ENCODE results near the gene PRDM4.

The PRDM4 gene

DNA sequence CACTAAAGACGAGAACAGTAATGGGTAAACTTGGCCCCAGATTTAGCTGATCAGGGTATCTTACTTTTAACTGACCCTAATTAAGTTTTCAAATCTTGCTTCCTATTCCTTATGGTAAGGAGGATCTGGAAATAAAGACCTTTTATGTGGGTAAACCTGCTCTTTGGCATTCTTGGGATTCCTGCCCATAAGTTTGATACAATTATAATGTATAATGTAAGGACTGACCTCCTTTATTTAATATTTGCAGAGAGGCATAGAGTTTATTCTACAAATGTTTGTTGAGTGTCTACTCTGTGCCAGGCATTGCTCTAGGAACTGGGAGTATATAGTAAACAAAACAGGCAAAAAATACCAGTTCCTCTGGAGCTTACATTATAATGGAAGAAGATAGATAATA lies 4.4 kb upstream of the PRDM4 start:
- no peak for DNase-seq (ENCODE audit: insufficient read length)
- TF ChIP-seq POLR2AphosphoS5 (IDR thresholded peaks at IDR 0.05; ENCODE audit: low read depth, low read length) (no peak), TAF1 (IDR thresholded peaks at IDR 0.05; ENCODE audit: borderline replicate concordance, low read depth, low read length) (no peak), POLR2A (IDR thresholded peaks at IDR 0.05; ENCODE audit: low read depth, low read length) (no peak)
- no peak for FAIRE-seq

- FAIRE-seq (no peak), DNase-seq (ENCODE audit: insufficient read length) (no peak)
- TF ChIP-seq POLR2AphosphoS5 (IDR thresholded peaks at IDR 0.05; ENCODE audit: low read depth, low read length) = no peak
- no peak for TF ChIP-seq TAF1 (IDR thresholded peaks at IDR 0.05; ENCODE audit: borderline replicate concordance, low read depth, low read length)
- TF ChIP-seq POLR2A (IDR thresholded peaks at IDR 0.05; ENCODE audit: low read depth, low read length) = no peak
Measured at GRCh38 chr12:107764626-107765025, 3.7 kb upstream of the PRDM4 start.

- DNase-seq (ENCODE audit: insufficient read length) (no peak), FAIRE-seq (no peak)
- TF ChIP-seq TAF1 (IDR thresholded peaks at IDR 0.05; ENCODE audit: borderline replicate concordance, low read depth, low read length) (no peak), POLR2AphosphoS5 (IDR thresholded peaks at IDR 0.05; ENCODE audit: low read depth, low read length) (no peak), POLR2A (IDR thresholded peaks at IDR 0.05; ENCODE audit: low read depth, low read length) (no peak)
Measured at GRCh38 chr12:107762874-107763273, 1.9 kb upstream of the PRDM4 start.

- DNase-seq (ENCODE audit: insufficient read length) (no peak), FAIRE-seq (no peak)
- TF ChIP-seq TAF1 (IDR thresholded peaks at IDR 0.05; ENCODE audit: borderline replicate concordance, low read depth, low read length) (no peak), POLR2A (IDR thresholded peaks at IDR 0.05; ENCODE audit: low read depth, low read length) (no peak), POLR2AphosphoS5 (IDR thresholded peaks at IDR 0.05; ENCODE audit: low read depth, low read length) (no peak)
Measured at GRCh38 chr12:107761502-107761904, 566 bp upstream of the PRDM4 start.

- FAIRE-seq (peak; percentile 58), DNase-seq (ENCODE audit: insufficient read length) (no peak)
- no peak for TF ChIP-seq POLR2A (IDR thresholded peaks at IDR 0.05; ENCODE audit: low read depth, low read length)
- no peak for TF ChIP-seq TAF1 (IDR thresholded peaks at IDR 0.05; ENCODE audit: borderline replicate concordance, low read depth, low read length)
- no peak for TF ChIP-seq POLR2AphosphoS5 (IDR thresholded peaks at IDR 0.05; ENCODE audit: low read depth, low read length)
Measured at GRCh38 chr12:107760207-107760808, 629 bp downstream of the PRDM4 start.

GRCh38 chr12:107759410-107759809 lies 1.5 kb downstream of the PRDM4 start:
- no peak for FAIRE-seq
- TF ChIP-seq POLR2AphosphoS5 (IDR thresholded peaks at IDR 0.05; ENCODE audit: low read depth, low read length) (no peak), POLR2A (IDR thresholded peaks at IDR 0.05; ENCODE audit: low read depth, low read length) (no peak), TAF1 (IDR thresholded peaks at IDR 0.05; ENCODE audit: borderline replicate concordance, low read depth, low read length) (no peak)
- DNase-seq (ENCODE audit: insufficient read length) = no peak

DNA sequence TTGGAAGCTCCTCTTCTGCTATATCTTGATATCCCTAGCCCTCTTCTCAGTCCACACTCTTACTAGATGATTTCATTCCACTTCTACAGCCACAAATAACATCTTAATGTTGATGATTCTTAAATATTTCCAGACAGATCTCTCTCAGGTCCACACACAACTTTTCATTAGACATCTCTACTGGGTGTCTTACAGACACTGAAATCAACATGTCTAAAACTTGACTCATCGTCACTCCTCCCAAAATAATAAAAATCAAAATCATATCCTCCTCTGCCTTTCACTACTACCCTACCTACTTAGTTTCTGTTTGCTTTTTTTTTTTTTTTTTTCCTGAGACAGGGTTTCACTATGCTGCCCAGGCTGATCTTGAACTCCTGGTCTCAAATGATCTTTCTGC lies 11.9 kb downstream of the PRDM4 start:
- FAIRE-seq (no peak), DNase-seq (ENCODE audit: insufficient read length) (no peak)
- TF ChIP-seq POLR2AphosphoS5 (IDR thresholded peaks at IDR 0.05; ENCODE audit: low read depth, low read length) (no peak), TAF1 (IDR thresholded peaks at IDR 0.05; ENCODE audit: borderline replicate concordance, low read depth, low read length) (no peak), POLR2A (IDR thresholded peaks at IDR 0.05; ENCODE audit: low read depth, low read length) (no peak)

DNA sequence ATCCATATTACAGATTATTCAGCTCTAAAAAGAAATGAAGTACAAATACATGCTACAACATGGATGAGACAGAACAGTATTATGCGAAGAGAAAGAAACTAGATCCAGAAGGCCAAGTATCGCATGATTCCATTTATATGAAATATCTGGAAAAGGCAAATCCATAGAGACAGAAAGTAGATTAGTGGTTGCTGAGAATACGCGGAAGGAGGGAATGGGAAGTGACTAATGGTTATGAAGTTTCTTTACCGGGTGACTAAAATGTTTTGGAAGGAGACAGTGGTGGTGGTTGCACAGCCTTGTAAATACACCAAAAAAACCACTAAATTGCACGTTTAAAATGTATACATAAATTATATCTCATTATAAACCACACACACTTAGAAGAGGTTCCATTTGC lies 12.5 kb downstream of the PRDM4 start:
- no peak for DNase-seq (ENCODE audit: insufficient read length)
- no peak for FAIRE-seq
- TF ChIP-seq POLR2AphosphoS5 (IDR thresholded peaks at IDR 0.05; ENCODE audit: low read depth, low read length) (no peak), POLR2A (IDR thresholded peaks at IDR 0.05; ENCODE audit: low read depth, low read length) (no peak), TAF1 (IDR thresholded peaks at IDR 0.05; ENCODE audit: borderline replicate concordance, low read depth, low read length) (no peak)

GRCh38 chr12:107736914-107737313 lies 24.0 kb downstream of the PRDM4 start:
- DNase-seq (ENCODE audit: insufficient read length) (peak; percentile 41), FAIRE-seq (peak; percentile 77)
- no peak for TF ChIP-seq POLR2AphosphoS5 (IDR thresholded peaks at IDR 0.05; ENCODE audit: low read depth, low read length)
- TF ChIP-seq TAF1 (IDR thresholded peaks at IDR 0.05; ENCODE audit: borderline replicate concordance, low read depth, low read length) = no peak
- TF ChIP-seq POLR2A (IDR thresholded peaks at IDR 0.05; ENCODE audit: low read depth, low read length) = peak; percentile 29; the same call in 1 of the 2 replicates

GRCh38 chr12:107735763-107736162 lies 25.2 kb downstream of the PRDM4 start:
- TF ChIP-seq POLR2AphosphoS5 (IDR thresholded peaks at IDR 0.05; ENCODE audit: low read depth, low read length) = no peak
- TF ChIP-seq TAF1 (IDR thresholded peaks at IDR 0.05; ENCODE audit: borderline replicate concordance, low read depth, low read length) = no peak
- TF ChIP-seq POLR2A (IDR thresholded peaks at IDR 0.05; ENCODE audit: low read depth, low read length) = no peak
- FAIRE-seq (no peak), DNase-seq (ENCODE audit: insufficient read length) (no peak)

GRCh38 chr12:107734139-107734538 lies 26.8 kb downstream of the PRDM4 start:
- FAIRE-seq (no peak), DNase-seq (ENCODE audit: insufficient read length) (no peak)
- TF ChIP-seq POLR2A (IDR thresholded peaks at IDR 0.05; ENCODE audit: low read depth, low read length) = no peak
- TF ChIP-seq TAF1 (IDR thresholded peaks at IDR 0.05; ENCODE audit: borderline replicate concordance, low read depth, low read length) = no peak

DNA sequence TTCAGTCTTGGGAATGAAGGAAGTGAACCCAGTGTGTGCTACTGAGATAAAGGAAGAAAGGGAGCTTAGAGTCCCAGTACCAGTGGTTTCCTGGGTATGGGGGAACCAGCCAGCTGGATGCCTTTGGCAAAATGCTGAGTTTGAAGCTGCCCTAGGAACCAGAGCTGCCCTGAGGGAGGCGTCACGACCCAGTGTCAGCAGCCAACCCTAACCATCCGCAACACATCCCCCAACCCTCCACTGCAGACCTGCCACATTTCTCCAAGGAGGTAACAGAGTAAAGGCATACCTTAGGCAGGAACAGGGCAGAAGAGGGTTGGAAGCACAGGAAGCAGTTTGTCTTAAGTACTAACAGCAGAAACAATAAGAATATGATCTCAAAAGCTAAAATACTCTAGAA lies 28.6 kb downstream of the PRDM4 start:
- TF ChIP-seq POLR2AphosphoS5 (IDR thresholded peaks at IDR 0.05; ENCODE audit: low read depth, low read length) (peak; percentile 47; the same call in 1 of the 2 replicates), TAF1 (IDR thresholded peaks at IDR 0.05; ENCODE audit: borderline replicate concordance, low read depth, low read length) (no peak), POLR2A (IDR thresholded peaks at IDR 0.05; ENCODE audit: low read depth, low read length) (no peak)
- DNase-seq (ENCODE audit: insufficient read length) = no peak
- FAIRE-seq = no peak
